HG03469 (cell line): ENCODE data around the gene TMEM238.
"Not testable (repeated sequence)": the region's sequence is repeated elsewhere in the genome, so short reads cannot be mapped to it uniquely, and the experiment has no call there.

Experiments used
- ATAC-seq: cut with Tn5 transposase; IDR thresholded peaks from one replicate; pipeline ENCODE4 v1.9.1; 2021; ENCODE audit warnings: mild to moderate bottlenecking, moderate library complexity, moderate number of reproducible peaks; ENCODE audit not compliant: unreplicated experiment

Gene TMEM238

DNA sequence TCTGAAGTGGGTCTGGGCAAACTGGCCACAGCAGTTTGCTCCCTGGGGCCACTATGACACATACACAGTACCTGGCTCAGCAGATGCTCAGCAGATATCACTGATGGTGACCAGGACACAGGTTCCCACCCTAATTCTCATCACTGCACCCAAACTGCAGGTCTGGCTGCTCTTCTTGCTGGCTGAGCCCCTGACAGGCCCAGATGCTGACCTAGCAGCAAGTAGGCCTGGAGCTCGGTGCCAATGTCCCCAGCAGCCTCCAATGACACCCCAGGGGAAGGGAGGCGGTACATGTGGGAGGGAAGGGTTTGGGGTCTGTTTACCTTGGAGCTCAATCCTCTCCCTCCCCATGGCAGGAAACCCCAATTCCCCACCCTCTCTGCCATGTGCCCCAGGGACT, 18.4 kb upstream of the TMEM238 start:
- no peak for ATAC-seq

DNA sequence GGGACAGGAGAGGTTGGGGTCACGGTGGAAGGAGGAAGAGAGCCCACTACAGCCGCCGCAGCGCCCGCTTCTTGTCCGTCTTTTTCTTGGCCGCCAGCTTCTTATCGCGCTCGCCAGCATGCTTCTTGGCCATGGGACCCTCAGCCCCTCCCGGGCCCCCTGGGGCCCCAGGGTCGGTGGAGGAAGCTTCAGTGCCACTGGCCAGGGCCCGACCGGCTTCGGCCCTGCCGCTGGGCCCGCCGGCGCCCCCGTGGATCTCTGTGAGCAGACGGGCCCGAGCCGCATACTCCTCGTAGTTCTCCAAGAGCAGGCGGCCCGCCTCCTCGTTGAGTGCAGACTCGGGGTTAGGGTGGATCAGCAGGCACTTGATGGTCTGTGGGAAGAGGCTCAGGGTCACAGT, 17.3 kb upstream of the TMEM238 start:
- ATAC-seq: not testable (repeated sequence)

DNA sequence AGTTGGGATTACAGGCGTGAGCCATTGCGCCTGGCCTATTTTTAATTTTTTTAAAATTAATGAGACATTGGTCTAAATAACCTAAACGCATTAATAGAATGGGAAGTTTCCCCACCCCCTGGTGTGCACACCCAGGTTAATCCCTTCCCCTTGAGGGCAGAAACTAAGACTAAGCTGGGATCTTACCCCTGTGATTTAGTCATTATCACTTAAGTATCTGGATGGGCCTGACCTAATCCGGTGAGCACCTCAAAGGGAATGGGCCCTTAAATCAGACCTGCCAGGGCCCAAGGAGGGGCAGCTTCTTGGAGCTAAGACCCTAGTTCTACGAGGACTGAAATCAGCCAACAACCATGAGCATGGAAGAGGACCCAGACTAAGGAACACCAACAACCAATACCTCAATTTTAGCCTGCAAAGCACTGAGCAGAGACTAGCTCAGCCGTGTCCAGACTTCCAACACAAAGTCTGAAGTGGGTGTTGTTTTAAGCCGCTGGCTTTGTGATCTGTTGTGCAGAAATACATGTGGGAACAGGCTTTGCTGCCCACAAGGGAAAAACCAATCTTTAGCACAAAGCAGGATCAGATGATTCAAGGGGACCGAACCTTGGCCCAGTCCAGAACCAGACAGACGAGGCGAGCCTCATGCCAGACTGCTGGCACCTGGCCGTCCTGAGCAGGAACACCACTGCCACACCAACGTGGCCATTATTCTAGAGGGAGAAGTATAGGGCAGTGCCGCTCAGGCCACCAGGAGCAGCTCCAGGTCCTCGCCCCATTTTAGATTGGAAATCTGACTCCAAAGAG, 16.4 kb upstream of the TMEM238 start:
- ATAC-seq: no peak

DNA sequence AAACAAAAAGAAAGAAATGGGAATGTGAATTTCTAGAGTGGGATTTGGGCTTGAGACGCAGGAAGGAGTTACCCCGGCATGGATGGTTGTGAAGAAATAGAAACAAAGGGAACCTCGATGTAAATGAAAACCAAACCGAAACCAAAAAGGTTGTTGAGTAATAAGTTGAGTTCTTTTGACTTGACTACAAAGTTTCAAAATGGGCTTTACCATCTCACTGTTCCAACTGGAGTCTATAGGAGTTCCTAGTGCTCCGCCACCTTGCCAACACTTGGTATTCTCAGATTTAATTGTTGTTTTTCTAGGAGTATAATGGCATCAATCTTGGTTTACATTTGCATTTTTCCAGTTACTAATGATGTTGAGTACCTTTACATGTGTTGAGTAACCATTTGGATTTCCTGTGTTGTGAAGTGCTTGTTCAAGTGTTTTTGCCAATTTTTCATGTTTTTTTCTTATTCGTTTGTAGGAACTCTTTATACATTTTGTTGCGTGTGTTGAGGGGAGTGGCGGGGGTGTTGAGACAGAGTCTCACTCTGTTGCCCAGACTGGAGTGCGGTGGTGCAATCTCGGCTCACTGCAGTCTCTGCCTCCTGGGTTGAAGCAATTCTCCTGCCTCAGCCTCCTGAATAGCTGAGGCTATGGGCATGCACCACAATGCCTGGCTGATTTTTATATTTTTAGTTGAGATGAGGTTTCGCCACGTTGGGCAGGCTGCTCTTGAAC, 14.3 kb upstream of the TMEM238 start:
- no peak for ATAC-seq

DNA sequence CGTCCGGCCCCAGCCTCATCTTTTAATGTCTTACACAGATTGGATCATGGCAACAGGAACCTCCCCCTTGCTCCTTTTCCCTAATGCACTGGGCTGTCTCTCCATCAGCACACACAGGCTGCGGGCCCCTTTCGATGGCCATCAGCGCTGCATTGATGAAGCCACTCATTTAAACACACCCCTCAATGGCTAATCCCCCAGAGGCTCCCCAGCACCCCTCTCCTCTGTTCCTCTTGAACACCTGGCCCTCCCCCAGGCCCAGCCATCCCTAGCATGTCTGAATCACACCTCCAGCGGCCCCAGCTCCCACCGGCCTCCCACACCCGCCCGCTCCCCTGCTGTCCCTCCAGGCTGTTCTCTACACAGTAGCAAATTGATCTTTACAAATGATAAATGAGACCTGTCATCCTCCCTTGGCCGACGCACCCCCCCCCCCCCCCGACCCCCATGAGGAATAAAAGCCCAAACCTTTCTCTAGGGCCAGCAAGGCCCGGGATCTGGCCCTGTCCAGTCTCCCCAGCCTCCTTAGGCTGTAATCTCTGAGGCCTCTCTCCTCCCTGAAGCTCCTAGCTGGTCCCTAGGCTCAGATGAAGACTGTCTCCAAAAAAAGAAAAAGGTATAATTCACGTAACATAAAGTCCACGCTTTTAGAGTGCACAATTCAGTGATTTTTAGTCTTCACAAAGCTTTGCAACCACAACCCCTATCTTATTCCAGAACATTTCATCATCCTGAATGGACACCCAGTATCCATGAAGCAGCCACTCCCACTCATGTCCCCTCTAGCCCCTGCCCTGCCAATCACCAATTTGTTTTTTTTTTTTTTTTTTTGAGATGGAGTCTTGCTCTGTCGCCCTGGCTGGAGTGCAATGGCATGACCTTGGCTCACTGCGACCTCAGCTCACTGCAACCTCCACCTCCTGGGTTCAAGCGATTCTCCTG, 9.0 kb upstream of the TMEM238 start:
- ATAC-seq: no peak

DNA sequence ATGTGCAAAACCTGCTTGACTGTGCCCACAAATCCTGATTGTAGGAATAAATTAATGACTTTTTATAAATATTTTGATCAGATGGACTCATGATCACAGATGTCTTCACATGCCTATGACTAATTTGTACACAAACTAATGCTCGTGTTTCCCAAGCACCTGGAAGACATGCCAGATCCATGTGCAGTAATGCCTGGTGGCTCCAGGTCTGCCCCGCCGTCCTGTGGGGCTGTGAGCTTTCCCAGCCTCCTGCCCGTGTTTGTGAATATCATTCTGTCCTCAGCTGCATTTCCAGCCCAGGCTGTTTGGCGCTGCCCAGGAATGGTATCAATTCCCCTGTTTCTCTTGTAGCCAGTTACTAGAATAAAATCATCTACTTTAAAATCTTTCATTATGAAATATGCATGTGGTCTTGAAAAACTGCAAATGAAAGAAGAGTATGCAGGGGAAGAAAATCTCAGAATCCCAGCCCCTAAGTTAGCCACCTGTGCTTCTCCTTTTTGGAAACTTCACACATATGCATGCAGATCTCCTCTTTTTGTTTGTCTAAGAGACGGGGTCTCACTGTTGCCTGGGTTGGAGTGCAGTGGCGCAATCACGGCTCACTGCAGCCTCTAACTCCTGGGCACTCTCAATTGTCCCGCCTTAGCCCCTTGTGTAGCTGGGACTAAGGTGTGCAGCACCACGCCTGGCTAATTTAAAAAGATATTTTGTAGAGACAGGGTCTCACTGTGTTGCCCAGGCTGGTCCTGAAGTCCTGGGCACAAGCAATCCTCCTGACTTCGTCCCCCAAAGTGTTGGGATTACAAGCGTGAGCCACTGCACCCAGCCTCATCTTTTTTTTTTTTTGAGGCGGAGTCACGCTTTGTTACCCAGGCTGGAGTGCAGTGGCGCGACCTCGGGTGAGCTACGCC, 7.9 kb upstream of the TMEM238 start:
- ATAC-seq: no peak

DNA sequence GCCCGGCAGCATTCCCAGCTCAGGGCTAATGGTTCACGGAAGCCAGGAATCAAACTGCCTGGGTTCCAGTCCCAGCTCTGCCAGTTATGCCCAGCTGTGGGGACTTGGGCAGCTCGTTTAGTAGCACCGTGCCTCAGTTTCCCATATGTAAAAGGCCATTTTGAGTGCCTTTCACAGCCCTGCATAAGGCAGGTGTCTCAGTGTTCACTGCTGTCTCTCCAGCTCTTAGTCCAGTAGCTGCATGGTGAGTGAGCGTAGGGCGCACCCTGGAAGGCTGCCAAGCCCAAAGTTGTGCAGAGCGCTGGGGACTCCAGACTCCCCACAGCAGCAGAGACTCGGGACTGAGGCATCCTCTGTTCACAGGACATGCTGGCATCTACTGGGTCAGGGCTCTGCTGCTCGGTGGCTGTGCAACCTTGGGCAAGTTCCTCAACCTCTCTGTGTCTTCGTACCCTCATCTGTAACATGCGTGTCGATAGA, 7.1 kb upstream of the TMEM238 start:
- ATAC-seq: no peak

DNA sequence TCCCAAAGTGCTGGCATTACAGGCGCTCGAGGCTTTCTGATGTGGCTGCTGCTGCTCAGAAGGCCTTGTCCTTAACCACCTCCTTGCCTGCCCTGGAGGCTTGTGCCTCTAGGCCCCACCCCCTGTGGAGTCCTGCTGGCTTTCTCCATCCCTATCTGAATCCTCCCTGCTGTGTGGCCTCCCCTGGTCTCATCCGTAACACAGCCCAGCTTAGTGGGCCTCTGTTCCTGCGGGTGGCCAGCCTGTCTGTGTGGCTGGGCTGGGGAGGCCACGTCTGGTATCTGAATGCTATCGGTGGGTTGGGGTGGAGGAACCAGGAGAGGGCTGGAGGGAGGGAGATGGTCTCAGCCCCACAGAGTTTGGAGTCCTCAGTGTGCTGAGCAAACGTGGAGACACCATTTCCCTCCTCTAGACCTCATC, 6.4 kb upstream of the TMEM238 start:
- no peak for ATAC-seq

DNA sequence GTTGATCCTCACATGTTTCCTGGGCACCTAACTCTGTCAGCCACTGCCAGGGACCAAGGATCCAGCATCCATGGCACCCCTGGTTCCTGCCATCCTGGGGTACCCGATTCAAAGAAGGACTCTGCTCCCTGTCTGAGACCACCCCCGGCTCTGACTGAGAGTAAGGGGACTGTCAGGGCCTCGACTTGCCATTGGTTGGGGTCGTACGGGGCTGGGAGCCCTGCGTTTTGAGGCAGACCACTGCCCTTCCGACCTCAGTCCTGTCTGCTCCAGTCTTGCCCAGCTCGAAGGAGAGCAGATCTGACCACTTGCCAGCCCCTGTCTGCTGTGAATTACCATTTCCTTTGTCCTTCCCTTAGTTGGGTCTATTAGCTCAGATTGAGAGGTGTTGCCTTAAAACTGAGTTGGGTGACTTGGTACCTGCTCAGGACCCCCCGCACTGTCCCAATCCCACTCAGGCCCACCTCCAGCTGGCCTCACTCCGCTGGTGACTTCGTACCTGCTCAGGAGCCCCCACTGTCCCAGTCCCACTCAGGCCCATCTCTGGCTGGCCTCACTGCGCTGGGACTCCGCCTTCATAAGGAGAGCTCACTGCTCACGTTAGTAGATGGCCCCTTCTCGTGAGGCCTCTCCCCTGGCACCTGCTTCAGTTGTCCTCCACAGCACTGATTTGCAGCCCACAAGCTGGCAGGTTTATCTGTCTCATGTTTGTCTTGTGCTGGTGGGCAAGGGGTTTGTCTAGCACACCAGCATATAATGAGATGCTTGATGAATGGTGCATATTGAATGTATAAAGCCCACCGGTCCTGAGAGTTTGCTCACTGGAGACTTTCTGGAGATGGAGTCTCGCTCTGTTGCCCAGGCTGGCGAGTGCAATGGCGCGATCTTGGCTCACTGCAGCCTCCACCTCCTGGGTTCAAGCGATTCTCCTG, 5.6 kb upstream of the TMEM238 start:
- ATAC-seq: no peak

DNA sequence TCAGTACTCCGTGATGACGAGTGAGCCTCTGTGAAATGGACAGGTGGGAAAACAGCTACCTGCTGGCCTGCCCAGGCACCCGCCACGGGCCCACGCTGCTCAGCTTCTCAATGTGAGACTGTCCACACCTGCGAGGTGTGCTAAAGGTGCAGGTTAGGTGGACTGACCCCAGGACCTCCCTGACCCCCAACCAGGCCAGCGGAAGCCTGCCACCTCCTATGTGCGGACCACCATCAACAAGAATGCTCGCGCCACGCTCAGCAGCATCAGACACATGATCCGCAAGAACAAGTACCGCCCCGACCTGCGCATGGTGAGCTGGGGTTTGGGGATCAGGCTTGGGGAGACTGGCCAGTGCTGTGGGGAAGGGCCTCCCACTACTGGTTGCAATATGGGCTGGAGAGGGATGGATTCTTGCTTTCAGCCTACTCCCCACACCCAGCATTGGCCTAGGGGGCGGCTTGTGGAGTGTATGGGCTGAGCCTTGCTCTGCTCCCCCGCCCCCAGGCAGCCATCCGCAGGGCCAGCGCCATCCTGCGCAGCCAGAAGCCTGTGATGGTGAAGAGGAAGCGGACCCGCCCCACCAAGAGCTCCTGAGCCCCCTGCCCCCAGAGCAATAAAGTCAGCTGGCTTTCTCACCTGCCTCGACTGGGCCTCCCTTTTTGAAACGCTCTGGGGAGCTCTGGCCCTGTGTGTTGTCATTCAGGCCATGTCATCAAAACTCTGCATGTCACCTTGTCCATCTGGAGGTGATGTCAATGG, 3.8 kb upstream of the TMEM238 start:
- ATAC-seq: no peak

DNA sequence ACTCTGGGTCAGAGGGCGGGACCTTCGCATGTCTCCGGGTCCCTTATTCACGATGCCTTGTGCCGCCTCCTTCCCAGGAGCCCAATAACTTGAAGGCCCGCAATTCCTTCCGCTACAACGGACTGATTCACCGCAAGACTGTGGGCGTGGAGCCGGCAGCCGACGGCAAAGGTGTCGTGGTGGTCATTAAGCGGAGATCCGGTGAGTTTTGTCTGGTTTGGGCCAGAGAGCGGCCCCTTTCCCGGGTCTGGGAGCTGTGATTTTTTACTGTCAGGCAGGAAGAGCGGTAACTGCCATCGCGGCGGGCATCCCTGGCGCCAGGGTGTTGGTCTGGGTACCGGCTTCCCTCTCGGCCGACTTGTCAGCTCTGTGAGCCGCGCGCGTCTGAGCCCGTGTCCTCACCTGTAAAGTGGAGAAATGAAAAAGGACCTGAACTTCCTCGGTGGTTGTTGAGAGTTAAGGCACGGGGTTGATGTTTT, 2.4 kb upstream of the TMEM238 start:
- no peak for ATAC-seq

DNA sequence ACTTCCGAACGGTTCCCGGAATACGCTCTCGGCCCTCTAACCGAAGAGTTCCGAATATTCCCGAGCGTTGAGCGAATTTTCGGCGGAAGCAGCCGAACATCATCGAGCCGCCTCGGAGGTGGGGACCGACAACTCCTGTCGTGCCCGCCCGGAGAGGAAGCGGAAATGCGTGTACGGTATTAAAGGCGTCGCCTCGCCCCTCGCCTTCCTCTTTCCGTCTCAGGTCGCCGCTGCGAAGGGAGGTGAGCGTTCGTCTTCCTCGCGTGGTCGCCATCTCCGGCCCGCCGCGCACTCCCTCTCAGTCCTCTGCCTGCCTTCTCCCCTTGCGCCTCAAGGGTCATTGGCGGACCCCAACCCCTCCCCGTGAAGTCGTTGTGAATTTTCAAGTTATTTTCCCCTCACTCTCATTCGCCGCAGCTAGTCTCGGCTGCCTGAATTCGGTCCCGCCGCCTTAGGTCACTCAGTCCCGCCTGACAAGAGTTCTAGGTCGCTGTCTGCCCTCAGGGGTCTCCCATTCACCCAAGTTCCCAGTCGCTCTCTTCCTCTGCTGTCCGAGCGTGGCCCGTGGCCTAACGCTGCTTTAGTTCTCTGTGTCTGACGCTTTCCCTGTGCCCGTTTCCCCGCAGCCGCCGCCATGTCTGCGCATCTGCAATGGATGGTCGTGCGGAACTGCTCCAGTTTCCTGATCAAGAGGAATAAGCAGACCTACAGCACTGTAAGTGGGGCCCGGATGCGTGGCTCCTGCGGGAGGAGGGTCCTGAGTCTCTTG, 1.8 kb upstream of the TMEM238 start, which contains the start of gene RPL28:
Gene RPL28, plus strand, starts transcription at position 209 of the 769 bp plus-strand sequence. Its CDS starts 426 bp downstream, at position 635.
- ATAC-seq: peak; percentile 53

DNA sequence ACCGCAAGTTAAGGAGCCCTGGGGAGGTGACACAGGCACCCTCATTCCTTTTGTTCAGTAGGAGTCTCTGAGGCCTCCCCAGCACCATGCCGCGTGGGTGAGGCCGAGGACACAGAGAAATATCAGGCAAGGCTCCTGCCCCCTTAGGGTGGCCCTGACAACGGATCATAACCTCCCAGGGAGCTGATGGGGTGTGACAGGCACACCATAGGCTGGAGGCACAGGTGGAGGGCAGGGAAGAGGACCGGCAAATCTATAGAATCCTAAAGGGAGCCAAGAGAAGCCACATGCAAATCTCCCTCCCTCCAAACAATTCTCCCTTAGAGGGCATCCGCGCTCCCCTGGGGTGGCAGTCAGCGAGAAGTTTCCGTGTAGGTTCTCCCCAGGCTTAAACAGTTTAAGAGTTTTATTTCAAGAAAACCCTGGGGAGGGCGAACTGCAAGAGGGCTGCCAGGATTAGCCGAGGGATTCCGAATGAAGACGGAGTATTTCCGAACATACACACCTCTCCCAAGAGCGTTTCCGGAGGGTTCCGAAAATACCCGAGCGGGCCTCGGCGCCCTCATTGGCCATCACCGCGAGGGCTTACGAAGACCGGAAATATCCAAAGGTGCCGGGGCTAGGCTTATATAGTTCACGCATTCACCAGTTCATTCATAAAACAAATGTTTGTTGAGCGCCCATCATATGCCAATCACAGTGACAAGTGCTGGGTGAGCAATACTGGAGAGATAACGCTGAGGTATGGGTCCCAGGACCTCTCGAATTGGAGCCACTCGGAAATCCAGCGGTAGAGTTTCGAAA, 1.0 kb upstream of the TMEM238 start:
- peak; percentile 35 for ATAC-seq

DNA sequence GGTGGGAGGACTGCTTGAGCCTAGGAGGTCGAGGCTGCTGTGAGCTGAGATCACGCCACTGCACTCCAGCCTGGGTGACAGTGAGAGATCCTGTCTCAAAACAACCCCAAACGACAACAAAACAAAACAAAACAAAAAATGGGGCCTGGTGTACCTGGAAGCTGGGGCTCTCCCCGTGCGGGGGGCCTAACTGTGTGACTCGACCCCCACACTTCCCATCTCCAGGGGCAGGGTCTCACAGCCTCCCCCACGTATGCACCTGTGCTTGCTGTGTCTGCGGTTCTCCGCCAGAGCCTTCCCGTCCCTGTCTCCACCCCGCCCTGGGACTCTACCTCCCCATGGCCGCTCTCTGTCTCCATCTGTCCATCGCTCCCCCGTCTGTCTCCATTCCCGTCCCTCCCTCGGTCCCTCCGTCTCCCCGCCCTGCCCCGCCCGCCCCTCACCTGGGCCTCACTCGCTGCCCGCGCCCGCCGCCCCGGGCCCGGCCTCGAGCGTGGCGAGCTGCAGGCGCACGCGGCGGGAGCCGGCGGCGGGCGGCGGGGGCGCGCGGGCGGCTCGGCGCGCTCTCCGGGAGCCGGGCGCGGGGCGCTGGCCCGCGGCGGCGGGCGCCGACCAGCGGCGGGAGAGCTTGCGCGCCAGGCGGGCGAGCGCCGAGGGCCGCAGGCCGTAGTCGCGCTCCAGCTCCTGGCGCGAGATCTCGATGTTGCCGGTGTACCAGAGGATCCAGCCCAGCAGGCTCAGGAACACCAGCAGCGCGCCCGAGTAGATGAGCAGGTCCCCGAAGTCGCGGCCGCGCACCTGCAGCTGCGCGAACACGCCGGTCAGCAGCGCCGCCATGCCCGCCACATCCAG, 587 bp downstream of the TMEM238 start:
- ATAC-seq: no peak

DNA sequence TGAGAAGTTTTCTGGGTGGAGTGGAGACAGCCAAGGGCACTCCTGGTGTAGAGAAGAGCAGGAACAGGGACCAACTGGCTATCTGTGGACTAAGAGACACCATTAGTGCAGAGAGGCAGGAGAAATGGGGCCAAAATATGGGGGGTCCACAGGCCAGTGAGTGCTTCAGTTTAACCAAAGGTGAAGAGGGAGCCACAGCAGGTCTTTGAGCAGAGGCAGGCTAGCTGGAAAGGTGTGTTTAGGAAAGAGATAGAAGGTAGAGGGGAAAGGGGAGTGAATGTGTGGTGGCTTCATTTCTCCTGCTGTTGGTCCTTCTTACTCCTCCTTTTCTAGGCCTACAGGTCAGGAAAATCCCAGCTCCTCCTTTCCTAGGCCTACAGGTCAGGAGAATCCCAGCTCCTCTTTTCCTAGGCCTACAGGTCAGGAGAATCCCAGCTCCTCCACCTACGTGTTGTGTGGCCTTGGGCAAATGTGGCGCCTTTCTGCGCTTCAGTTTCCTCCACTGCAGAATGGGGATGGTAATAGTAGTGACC, 1.5 kb downstream of the TMEM238 start:
- no peak for ATAC-seq
